Left hindlimb (tissue), 1 donor: ENCODE results near the gene PCDHGB3.
A peak's percentile ranks its signal among the peaks of the same experiment; 100 is the strongest.
"Not testable (repeated sequence)": the region's sequence is repeated elsewhere in the genome, so short reads cannot be mapped to it uniquely, and the experiment has no call there.

ENCODE experiments used
- DNase-seq: peaks from one replicate; pipeline ENCODE4 v3.0.0-alpha.2; 2018

The PCDHGB3 gene

DNA sequence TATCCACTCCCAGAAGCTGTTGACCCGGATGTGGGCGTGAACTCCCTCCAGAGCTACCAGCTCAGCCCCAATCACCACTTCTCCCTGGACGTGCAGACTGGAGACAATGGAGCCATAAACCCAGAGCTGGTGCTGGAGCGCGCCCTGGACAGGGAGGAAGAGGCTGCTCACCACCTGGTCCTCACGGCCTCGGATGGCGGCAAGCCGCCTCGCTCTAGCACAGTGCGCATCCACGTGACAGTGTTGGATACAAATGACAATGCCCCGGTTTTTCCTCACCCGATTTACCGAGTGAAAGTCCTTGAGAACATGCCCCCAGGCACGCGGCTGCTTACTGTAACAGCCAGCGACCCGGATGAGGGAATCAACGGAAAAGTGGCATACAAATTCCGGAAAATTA is 23.2 kb downstream of the PCDHGB3 start:
- no peak for DNase-seq

GRCh38 chr5:141394401-141395187 is 24.6 kb downstream of the PCDHGB3 start:
- DNase-seq = not testable (repeated sequence)

- not testable (repeated sequence) for DNase-seq
Observed at GRCh38 chr5:141397756-141398551, 27.9 kb downstream of the PCDHGB3 start, which contains the start of gene PCDHGB5. PCDHGB5 (plus strand) TSS chr5:141397947; CDS start chr5:141398128, 181 bp downstream.

- no peak for DNase-seq
Observed at GRCh38 chr5:141398608-141399007, 28.6 kb downstream of the PCDHGB3 start.

DNA sequence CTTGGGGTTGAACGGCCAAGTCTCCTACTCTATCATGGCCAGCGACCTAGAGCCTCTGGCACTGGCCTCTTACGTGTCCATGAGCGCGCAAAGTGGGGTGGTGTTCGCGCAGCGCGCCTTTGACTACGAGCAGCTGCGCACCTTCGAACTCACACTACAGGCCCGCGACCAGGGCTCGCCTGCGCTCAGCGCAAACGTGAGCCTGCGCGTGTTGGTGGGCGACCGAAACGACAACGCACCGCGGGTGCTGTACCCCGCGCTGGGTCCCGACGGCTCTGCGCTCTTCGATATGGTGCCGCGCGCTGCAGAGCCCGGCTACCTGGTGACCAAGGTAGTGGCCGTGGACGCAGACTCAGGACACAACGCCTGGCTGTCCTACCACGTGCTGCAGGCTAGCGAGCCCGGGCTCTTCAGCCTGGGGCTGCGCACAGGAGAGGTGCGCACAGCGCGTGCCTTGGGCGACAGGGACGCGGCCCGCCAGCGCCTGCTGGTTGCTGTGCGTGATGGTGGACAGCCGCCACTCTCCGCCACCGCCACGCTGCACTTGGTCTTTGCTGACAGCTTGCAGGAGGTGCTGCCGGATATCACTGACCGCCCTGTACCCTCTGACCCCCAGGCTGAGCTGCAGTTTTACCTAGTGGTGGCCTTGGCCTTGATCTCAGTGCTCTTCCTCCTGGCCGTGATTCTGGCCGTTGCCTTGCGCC is 29.7 kb downstream of the PCDHGB3 start:
- no peak for DNase-seq

GRCh38 chr5:141402553-141403243 is 32.7 kb downstream of the PCDHGB3 start, which contains the start of gene PCDHGA9:
PCDHGA9 (plus strand) TSS chr5:141402778; CDS start chr5:141402953, 175 bp downstream.
- peak; percentile 25 for DNase-seq

GRCh38 chr5:141403387-141403786 is 33.3 kb downstream of the PCDHGB3 start:
- DNase-seq = no peak

DNA sequence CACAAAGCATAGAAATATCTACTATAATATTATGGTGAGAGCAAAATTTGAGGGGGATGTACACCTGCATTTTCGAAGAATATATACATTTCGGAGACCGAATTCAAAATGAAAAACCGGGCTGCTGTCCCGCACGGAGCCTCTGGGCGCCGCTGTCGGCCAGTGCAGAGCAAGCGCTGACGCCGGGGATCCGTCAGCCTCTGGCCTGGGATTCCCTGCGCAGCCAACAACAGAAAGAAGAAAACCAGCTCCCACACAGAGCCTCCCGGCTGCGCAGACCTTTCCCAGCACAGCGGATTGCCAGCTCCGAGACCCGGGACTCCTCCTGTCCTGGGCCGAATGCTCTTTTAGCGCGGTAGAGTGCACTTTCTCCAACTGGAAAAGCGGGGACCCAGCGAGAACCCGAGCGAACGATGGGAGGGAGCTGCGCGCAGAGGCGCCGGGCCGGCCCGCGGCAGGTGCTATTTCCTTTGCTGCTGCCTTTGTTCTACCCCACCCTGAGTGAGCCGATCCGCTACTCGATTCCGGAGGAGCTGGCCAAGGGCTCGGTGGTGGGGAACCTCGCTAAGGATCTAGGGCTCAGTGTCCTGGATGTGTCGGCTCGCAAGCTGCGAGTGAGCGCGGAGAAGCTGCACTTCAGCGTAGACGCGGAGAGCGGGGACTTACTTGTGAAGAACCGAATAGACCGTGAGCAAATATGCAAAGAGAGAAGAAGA is 37.9 kb downstream of the PCDHGB3 start, which contains the start of gene PCDHGB6:
Gene PCDHGB6 (plus strand): TSS at position 232 of the 716 bp plus-strand sequence. CDS start 182 bp downstream, at position 414.
- not testable (repeated sequence) for DNase-seq

DNA sequence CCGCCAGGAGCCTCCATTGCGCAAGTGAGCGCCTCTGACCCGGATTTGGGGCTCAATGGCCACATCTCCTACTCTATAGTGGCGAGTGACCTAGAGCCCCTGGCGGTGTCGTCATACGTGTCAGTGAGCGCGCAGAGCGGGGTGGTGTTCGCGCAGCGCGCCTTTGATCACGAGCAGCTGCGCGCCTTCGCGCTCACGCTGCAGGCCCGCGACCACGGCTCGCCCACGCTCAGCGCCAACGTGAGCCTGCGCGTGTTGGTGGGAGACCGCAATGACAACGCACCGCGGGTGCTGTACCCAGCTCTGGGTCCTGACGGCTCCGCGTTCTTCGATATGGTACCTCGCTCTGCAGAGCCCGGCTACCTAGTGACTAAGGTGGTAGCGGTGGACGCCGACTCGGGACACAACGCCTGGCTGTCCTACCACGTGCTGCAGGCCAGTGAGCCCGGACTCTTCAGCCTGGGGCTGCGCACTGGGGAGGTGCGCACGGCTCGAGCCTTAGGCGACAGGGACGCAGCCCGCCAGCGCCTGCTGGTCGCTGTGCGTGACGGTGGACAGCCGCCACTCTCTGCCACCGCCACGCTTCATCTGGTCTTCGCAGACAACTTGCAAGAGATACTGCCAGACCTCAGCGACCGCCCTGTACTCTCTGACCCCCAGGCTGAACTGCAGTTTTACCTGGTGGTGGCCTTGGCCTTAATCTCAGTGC is 39.7 kb downstream of the PCDHGB3 start:
- no peak for DNase-seq

- DNase-seq = no peak
Observed at GRCh38 chr5:141411575-141411974, 41.5 kb downstream of the PCDHGB3 start.

DNA sequence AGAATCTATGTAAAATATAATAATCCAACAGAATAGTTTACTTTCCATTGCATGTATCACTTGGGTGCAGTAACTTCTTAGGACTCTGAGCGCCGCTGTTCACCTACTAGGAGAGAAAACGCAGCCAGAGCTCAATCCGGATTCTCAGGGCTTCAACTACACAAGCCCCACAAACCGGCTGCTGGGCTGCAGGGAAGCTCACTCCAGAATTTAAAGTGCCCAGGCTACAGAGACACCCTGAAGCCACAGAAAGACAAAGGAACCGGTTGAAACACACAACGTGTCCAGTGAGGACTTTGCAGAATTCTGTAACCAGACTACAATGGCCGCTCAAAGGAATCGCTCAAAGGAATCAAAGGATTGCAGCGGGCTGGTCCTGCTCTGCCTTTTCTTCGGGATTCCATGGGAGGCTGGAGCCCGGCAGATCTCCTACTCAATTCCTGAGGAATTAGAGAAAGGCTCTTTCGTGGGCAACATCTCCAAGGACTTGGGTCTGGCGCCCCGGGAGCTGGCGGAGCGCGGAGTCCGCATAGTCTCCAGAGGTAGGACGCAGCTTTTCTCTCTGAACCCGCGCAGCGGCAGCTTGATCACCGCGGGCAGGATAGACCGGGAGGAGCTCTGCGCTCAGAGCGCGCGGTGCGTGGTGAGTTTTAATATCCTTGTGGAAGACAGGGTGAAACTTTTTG is 43.0 kb downstream of the PCDHGB3 start, which contains the start of gene PCDHGA10:
Gene PCDHGA10 (plus strand): TSS at position 134 of the 686 bp plus-strand sequence. CDS start 189 bp downstream, at position 323.
- no peak for DNase-seq

DNA sequence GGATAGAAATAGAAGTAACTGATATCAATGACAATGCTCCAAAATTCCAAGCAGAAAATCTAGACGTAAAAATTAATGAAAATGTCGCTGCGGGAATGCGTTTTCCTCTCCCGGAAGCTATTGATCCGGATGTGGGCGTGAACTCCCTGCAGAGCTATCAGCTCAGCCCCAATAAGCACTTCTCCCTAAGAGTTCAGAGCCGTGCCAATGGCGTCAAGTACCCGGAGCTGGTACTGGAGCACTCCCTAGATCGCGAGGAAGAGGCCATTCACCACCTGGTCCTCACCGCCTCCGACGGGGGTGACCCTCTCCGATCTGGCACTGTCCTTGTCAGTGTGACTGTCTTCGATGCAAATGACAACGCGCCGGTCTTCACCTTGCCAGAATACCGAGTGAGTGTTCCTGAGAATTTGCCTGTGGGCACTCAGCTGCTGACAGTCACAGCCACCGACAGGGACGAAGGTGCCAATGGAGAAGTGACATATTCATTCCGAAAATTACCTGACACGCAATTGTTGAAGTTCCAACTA is 43.6 kb downstream of the PCDHGB3 start:
- no peak for DNase-seq

GRCh38 chr5:141414548-141415274 is 44.7 kb downstream of the PCDHGB3 start:
- DNase-seq = not testable (repeated sequence)

- not testable (repeated sequence) for DNase-seq
Observed at GRCh38 chr5:141415275-141415618, 45.2 kb downstream of the PCDHGB3 start.

- peak; percentile 66 for DNase-seq
Observed at GRCh38 chr5:141417494-141418172, 47.6 kb downstream of the PCDHGB3 start, which contains the start of gene PCDHGB7. PCDHGB7 (plus strand) TSS chr5:141417677; CDS start chr5:141417860, 183 bp downstream.

DNA sequence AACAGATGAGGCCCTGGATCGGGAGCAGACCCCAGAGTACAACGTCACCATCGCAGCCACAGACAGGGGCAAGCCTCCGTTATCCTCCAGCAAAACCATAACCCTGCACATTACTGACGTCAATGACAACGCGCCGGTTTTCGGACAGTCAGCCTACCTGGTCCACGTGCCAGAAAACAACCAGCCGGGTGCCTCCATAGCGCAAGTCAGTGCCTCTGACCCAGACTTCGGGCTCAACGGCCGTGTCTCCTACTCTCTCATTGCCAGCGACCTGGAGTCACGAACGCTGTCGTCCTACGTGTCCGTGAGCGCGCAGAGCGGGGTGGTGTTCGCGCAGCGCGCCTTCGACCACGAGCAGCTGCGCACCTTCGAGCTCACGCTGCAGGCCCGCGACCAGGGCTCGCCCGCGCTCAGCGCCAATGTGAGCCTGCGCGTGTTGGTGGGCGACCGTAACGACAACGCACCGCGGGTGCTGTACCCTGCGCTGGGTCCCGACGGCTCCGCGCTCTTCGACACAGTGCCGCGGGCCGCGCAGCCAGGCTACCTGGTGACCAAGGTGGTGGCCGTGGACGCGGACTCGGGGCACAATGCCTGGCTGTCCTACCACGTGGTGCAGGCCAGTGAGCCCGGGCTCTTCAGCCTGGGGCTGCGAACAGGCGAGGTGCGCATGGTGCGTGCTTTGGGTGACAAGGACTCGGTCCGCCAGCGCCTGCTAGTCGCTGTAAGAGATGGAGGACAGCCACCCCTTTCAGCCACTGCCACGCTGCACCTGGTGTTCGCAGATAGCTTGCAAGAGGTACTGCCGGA is 49.2 kb downstream of the PCDHGB3 start:
- no peak for DNase-seq

DNA sequence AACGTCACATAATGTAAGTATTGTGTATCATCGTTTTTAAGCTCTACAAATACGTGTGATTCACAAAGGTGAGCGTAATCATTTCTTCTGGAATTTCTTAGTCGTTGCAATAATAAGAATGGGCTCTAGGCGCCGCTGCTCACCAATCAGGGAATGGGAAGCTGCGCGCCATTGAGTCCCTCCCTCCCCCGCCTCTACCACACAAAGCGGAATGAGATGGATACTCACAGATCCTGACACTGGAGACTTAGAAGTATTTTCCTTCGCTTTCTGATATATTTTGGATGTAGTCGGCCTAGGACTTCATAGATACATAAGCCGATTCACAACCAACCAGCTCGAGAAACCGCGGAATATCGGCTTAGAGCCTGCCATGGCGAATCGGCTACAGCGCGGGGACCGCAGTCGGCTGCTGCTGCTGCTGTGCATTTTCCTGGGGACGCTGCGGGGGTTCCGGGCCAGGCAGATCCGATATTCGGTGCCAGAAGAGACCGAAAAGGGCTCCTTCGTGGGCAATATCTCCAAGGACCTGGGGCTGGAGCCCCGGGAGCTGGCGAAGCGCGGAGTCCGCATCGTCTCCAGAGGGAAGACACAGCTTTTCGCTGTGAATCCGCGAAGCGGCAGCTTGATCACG is 50.9 kb downstream of the PCDHGB3 start, which contains the start of gene PCDHGA11:
Gene PCDHGA11 (plus strand): TSS at position 197 of the 634 bp plus-strand sequence. CDS start 177 bp downstream, at position 374.
- DNase-seq = no peak
